ENCODE measurements around the gene TBPL1.

TBPL1 gene

GRCh38 chr6:133997267-133997666 lies 44.2 kb downstream of the TBPL1 start:
- Histone ChIP-seq H3K4me2 (ENCODE audit: low read depth, low read length, poor library complexity, severe bottlenecking) (no peak overlapping the region), H3F3A (ENCODE audit: low read depth) (no peaks in the 10 kb centered on the region), H3K27me3 (ENCODE audit: insufficient read depth, low read length, poor library complexity, severe bottlenecking) (no peaks in the 10 kb centered on the region), H3K4me3 (ENCODE audit: low read length, poor library complexity, severe bottlenecking) (no peak overlapping the region), H3K9ac (ENCODE audit: low read depth, low read length, poor library complexity, severe bottlenecking) (no peak overlapping the region), H2AFZ (ENCODE audit: low read length) (no peak overlapping the region), H4K20me1 (ENCODE audit: insufficient read depth, low read length, poor library complexity, severe bottlenecking) (no peaks in the 10 kb centered on the region), H3K36me3 (ENCODE audit: insufficient read depth, low read length) (no peaks in the 10 kb centered on the region), H3K9me2 (replicated peaks; ENCODE audit: low read depth, low read length) (no peaks in the 10 kb centered on the region), H3K4me1 (ENCODE audit: insufficient read depth, low read length, poor library complexity, severe bottlenecking) (peaks cover 5% of the 10 kb centered on the region), H3K9me3 (ENCODE audit: insufficient read depth, low read depth, low read length) (no peaks in the 10 kb centered on the region), H3K79me2 (ENCODE audit: insufficient read depth, low read length) (no peaks in the 10 kb centered on the region)
- TF ChIP-seq CTCF (conservative IDR thresholded peaks at IDR 0.05; ENCODE audit: low read length) (no peak), EZH2phosphoT487 (IDR thresholded peaks at IDR 0.05; ENCODE audit: borderline replicate concordance) (no peak)

- H3K4me2 ChIP-seq (ENCODE audit: low read depth, low read length, poor library complexity, severe bottlenecking), result no peak overlapping the region
- H3K36me3 ChIP-seq (ENCODE audit: insufficient read depth, low read length), result no peaks in the 10 kb centered on the region
- no peak for TF ChIP-seq EZH2phosphoT487 (IDR thresholded peaks at IDR 0.05; ENCODE audit: borderline replicate concordance)
- TF ChIP-seq CTCF (conservative IDR thresholded peaks at IDR 0.05; ENCODE audit: low read length), result no peak
- H3K79me2 ChIP-seq (ENCODE audit: insufficient read depth, low read length), result no peaks in the 10 kb centered on the region
- no peak overlapping the region for H2AFZ ChIP-seq (ENCODE audit: low read length)
- H3K9me3 ChIP-seq (ENCODE audit: insufficient read depth, low read depth, low read length), result no peaks in the 10 kb centered on the region
- H3K4me3 ChIP-seq (ENCODE audit: low read length, poor library complexity, severe bottlenecking), result no peak overlapping the region
- no peaks in the 10 kb centered on the region for H3F3A ChIP-seq (ENCODE audit: low read depth)
- H4K20me1 ChIP-seq (ENCODE audit: insufficient read depth, low read length, poor library complexity, severe bottlenecking), result no peaks in the 10 kb centered on the region
- no peak overlapping the region for H3K9ac ChIP-seq (ENCODE audit: low read depth, low read length, poor library complexity, severe bottlenecking)
- H3K4me1 ChIP-seq (ENCODE audit: insufficient read depth, low read length, poor library complexity, severe bottlenecking), result peaks cover 25% of the 10 kb centered on the region
- no peaks in the 10 kb centered on the region for H3K9me2 ChIP-seq (replicated peaks; ENCODE audit: low read depth, low read length)
- no peaks in the 10 kb centered on the region for H3K27me3 ChIP-seq (ENCODE audit: insufficient read depth, low read length, poor library complexity, severe bottlenecking)
Measured at GRCh38 chr6:133999305-133999704, 46.3 kb downstream of the TBPL1 start.

DNA sequence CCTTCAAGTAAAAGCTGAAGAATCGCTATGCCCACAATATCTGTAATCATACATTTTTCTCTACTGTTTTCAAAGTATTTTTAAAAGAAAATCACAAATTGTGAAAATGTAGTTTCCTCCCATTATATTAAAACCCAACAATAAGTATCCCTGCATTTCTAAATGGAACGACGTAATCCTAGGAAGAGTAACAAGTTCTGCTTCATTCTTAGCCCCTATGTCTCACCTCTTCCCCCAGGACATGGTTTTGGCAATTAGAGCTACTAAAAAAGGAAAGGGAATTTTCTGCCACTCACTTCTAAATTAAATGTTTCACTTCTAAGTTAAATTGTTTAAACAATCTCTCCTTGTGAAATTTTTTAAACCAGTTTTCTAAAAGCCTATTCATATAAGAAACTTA lies 47.4 kb downstream of the TBPL1 start:
- H3K9me3 ChIP-seq (ENCODE audit: insufficient read depth, low read depth, low read length), result no peaks in the 10 kb centered on the region
- no peak for TF ChIP-seq EZH2phosphoT487 (IDR thresholded peaks at IDR 0.05; ENCODE audit: borderline replicate concordance)
- TF ChIP-seq CTCF (conservative IDR thresholded peaks at IDR 0.05; ENCODE audit: low read length), result no peak
- no peaks in the 10 kb centered on the region for H3K36me3 ChIP-seq (ENCODE audit: insufficient read depth, low read length)
- H3K9me2 ChIP-seq (replicated peaks; ENCODE audit: low read depth, low read length), result no peaks in the 10 kb centered on the region
- H4K20me1 ChIP-seq (ENCODE audit: insufficient read depth, low read length, poor library complexity, severe bottlenecking), result no peaks in the 10 kb centered on the region
- no peak overlapping the region for H3K4me2 ChIP-seq (ENCODE audit: low read depth, low read length, poor library complexity, severe bottlenecking)
- H3F3A ChIP-seq (ENCODE audit: low read depth), result no peaks in the 10 kb centered on the region
- no peak overlapping the region for H3K9ac ChIP-seq (ENCODE audit: low read depth, low read length, poor library complexity, severe bottlenecking)
- peaks cover 25% of the 10 kb centered on the region for H3K4me1 ChIP-seq (ENCODE audit: insufficient read depth, low read length, poor library complexity, severe bottlenecking)
- no peak overlapping the region for H2AFZ ChIP-seq (ENCODE audit: low read length)
- H3K4me3 ChIP-seq (ENCODE audit: low read length, poor library complexity, severe bottlenecking), result no peak overlapping the region
- no peaks in the 10 kb centered on the region for H3K79me2 ChIP-seq (ENCODE audit: insufficient read depth, low read length)
- H3K27me3 ChIP-seq (ENCODE audit: insufficient read depth, low read length, poor library complexity, severe bottlenecking), result no peaks in the 10 kb centered on the region

Measured in Loucy (cell line).